NCI-H2029 treated with DMSO at 0.1 percent for 48 hours (cell line): ENCODE data around the gene C17orf67.

Source experiments
- DNase-seq: peaks from one replicate; lab custom pipeline; 2025; lab: John Stamatoyannopoulos, UW

Gene C17orf67

GRCh38 chr17:56833057-56833808 is 487 bp downstream of the C17orf67 start:
- DNase-seq = no peak

GRCh38 chr17:56832446-56832845 is 1.3 kb downstream of the C17orf67 start:
- no peak for DNase-seq

DNA sequence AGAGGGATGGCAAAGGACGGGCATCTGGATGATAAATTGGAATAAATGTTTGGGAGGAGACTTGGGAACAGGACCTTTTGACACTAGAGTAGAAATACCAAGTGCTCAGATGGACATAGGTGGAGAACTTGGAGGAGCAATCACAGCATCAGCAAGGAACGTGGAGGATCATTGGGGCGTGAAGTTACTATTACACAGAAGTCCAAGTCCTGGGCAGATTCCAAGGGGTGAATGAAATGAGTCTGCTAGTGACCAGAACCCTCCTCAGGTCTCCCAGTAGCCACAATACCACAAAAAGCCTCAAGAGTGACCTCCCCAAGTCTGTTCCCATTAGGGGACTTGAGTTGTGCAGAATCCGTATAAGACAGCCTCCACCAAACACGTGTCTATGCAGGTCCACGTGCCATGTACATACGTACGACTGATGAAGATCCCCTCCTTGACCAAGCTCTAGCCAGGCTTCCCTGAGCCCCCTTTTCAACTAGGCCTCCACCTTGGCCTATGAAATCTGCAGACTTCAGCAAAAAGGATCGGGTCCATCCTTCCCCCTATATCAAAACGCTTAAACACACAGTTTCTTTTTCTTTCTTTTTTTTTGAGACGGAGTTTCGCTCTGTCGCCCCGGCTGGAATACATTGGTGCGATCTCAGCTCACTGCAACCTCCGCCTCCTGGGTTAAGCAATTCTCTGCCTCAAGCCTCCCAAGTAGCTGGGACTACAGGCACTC is 2.2 kb downstream of the C17orf67 start:
- no peak for DNase-seq

- no peak for DNase-seq
Observed at GRCh38 chr17:56830726-56831368, 2.9 kb downstream of the C17orf67 start.

DNA sequence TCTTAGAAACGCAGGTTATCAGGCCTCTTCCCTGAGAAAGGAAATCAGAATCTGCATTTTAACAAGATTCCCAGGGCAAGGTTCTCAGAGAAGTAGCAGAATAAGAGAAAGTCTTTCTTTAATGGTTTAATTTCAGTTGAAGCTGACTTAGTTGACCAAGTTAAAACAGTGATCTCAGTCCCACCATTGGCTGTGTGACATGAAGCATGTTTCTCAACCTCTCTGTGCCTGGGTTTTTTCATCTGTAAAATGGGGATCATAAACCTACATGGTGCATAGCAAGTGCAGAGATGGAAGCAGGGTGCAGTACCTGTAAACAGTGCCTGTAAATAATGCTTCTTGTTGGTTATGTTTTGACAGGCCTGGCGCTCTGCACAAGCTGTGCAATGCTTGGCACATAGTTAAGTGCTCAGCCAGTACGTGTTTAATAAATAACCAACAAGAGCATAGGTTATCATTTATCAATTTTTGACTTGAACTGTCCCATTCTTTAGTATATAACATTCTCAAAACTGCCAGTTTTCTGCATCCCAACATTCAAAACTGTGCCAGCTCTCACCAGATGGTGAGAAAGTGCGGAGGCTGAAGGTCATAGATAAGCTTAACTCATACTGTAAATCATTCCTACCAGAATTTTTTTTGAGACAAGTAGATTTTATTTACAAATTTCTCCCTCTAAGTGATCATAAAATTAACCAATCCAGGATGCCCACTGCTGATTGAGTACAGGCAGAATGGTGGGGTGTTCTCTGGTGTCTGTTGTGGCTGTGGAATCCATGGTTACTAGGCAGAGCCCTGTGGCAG is 6.9 kb downstream of the C17orf67 start:
- DNase-seq = no peak

DNA sequence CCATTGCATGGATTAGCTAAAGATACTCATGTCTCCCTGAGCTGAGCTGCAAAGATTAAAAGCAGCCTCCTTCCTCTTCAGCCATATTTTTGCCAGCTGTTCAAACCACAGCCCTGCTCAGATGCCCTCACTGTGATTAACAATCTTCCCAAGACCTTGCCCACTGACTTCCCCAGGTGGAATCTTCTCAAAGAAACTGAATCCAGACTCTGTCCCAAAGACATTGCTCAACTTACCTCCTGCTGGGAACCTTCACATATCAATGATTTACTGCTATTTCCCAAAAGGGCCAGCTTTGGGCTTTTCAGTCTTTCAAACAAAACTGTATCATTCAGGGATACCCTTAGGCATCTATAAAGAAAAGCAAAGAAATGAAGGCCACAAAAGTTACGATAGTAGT is 9.2 kb downstream of the C17orf67 start:
- DNase-seq = no peak

- no peak for DNase-seq
Observed at GRCh38 chr17:56823848-56824247, 9.9 kb downstream of the C17orf67 start.

DNA sequence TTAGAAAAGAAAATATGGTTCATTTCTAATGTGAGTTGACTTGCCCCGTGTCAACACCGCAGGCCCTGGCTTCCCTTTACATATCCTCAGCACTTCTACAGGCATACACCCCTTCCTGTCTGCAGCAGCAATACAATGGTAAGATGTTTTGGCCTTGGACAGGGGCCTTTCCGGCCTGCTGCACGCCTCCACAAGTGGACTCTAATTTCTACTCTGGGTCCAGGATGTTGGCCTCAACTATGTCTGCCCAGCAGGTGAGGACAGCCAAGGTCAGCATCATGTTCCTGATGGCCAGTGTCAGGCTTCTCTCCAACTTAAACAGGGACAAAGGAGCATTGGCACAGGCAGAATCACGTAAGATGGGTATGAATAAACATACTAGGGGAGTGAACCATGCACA is 11.0 kb downstream of the C17orf67 start:
- no peak for DNase-seq

DNA sequence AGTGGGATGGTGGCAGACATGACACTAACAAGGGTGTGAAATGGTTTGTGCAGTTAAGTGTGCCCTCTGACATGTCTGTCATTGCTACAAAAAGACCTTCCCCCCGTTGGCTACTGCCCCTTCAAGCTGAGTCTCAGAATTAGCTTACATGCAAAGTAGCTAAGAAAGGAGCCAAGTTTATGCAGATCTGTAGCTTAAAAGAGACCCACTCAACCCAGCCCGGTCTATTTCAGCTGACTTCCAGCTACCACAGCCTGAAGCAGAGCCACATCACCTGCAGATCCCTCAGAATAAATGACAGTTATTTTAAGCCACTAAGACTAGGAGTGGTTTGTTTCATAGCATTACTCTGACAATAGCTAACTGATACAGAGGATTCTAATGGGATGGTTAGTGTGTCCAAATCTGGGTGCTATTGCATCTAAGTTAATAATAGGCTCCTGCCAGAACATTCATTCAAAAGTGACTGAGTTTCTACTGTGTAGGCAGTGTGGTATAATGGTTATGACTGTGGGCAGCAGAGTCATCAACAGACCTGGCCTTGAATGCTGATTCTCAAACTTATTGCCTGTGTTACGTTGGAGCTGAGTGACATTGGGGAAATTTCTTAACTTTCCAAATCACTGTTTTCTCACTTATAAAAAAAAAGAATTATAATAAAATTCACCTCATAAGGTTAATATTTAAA is 11.7 kb downstream of the C17orf67 start:
- no peak for DNase-seq

DNA sequence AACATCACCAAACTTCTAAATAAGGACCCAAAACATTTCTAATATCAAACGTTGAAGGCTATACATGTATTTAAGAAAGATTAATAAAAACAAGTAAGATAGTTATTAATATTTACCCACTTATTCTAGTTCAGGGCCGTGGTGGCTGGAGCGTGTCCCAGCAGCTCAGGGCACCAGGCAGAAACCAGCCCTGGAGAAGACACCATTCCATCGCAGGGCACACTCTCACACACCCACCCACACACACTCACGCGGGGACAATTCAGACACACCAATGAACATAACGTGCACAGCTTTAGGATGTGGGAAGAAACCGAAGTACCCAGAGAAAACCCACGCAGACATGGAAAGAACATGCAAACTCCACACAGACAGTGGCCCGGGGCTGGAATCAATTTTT is 13.5 kb downstream of the C17orf67 start:
- DNase-seq = no peak

- DNase-seq = peak; percentile 80
Observed at GRCh38 chr17:56819431-56820145, 14.1 kb downstream of the C17orf67 start.

- DNase-seq = no peak
Observed at GRCh38 chr17:56819030-56819429, 14.7 kb downstream of the C17orf67 start.

DNA sequence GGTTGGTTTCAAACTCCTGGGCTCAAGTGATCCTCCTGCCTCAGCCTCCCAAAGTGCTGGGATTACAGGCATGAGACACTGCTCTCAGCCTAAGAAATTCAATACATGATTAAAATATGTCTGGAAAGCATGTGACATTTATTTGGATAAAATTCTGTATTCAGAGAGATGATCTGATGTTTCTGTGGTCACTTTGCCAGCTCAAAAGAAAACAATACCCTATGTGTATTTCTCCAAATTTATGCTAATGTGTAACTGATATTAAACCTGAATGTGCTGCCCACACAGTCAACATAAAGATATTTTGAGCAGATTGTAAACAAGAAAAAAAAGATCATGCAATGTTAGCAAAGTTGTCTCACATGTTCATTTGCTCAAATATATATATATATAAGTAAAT is 16.7 kb downstream of the C17orf67 start:
- no peak for DNase-seq

DNA sequence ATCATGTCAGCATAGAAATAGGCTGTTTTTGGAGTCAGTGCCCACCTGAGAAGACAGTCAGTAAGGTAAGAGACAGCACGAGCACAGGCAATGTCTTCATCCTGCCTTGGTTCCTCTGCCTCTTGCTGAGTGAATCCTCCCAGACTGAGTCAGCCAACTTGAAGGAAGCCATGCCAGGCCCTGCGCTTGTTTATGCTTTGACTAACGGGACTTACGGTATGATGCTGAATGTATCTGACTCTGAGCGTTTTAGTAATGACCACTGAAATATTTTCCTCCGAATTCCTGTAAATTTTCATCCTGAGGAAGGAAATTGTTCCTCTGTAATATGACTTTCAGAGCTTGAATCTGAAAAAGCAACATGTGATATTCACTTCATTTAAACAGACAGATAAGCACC is 18.0 kb downstream of the C17orf67 start:
- DNase-seq = no peak

DNA sequence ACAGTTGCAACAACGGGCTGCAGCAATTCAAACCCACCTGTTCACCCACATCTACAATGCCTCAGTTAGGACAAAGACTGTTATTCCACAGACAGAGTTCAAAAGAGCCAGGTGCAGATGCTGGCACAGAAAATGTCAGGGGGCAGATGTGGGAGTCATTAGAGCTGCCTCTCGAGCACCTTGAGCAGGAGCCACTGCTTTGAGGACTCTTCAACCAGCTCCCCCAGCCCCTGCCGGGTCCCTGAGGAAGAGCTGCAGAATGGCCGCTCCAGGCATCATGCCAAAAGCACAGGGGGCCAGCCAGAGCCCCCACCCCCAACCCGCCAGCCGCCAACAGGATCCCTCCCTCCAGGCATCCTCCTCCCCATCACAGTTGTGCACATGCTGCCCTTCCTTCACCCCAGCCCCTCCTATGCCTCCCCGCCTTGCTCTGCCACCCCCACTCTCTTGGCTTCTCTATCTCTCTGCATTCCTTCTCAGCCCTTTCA is 20.8 kb downstream of the C17orf67 start:
- DNase-seq = no peak

DNA sequence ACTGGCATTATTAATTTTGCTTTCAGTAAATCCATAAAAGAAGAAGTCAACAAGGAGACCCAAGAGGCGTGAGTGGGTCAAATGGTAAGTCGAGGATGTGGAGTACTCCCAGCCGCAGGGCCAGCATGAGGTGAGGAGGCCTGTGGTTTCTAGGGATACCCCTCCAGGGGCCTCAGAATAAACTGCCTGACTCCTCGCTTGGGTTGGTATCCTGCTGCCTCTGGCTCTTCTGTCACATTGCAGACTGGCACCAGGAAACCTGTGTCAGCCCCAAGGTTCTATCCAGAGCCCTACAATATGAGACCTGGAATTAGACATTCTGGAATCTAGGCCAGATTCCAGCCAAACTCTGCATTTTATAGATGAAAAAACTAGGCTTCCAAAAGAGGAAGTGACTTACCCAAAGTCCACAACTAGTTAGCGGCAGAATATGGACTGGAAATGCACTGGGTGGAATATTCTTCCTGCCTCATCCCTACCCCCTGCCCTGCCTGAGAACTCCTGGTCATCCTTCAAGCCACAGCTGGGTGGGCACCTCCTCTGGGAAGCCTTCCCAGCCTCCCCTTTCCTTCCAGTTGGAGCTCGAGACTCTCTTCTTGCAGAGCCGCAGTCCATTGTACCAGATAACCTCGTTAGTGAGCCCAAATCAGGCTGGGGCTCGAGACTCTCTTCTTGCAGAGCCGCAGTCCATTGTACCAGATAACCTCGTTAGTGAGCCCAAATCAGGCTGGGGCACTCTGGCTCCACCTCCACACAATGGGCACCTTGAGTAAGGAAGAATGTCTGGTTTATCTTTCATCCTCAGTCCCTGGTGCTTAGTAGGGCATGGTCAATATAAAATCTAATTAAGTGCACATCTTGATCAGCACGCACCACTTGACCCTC is 22.6 kb downstream of the C17orf67 start:
- no peak for DNase-seq

- no peak for DNase-seq
Observed at GRCh38 chr17:56810343-56810742, 23.4 kb downstream of the C17orf67 start.

GRCh38 chr17:56809820-56810179 is 23.9 kb downstream of the C17orf67 start:
- DNase-seq = no peak

DNA sequence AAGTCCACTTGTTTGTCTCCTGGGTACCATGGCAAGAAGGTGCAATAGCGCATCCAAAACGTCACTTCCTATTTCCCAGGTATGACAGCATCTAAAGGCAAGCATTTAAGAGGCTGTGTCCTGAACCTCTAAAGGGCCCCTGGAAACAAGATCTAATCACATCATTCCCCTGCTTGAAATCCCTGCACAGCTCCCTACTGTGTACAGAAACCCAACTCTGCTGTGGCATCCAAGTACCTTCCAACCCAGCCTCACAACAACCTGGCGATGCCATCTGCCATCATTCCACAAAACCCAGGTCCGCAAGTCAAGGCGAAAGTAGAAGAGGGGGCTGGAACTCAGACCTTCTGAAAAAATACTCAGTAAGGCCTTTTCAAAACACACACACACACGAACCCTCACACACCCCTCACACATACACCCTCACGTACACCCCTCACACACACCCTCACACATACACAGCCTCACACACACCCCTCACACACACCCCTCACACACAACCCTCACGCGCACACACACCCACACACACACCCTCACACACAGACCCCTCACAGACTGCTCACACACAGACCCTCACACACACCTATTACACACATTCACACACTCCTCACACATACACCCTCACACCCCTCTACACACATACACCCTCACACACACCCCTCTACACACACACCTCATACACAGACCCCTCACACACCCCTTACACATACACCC is 24.5 kb downstream of the C17orf67 start:
- no peak for DNase-seq
